ENCODE data around the gene KMO. TPM values are rescaled to one million over a fixed set of nuclear protein-coding genes. Genes with fewer than 3 reads are reported as not detected.
A peak's percentile ranks its signal among the peaks of the same experiment; 100 is the strongest.

KMO gene
- total RNA-seq, 1 experiment from 2014 or later = not detected

GRCh38 chr1:241600496-241600901, 68.3 kb downstream of the KMO start:
- no CpG with 5 or more reads among the region's 2 CpGs for WGBS (ENCODE audit: extremely low coverage, insufficient read length, low lambda C conversion rate)
- H3K14ac ChIP-seq (ENCODE audit: insufficient read depth, low read length) = no peak overlapping the region
- no peak for TF ChIP-seq CTCF (conservative IDR thresholded peaks at IDR 0.05)
- H3K18ac ChIP-seq (ENCODE audit: insufficient read length, low read depth, low read length) = no peak overlapping the region
- H2BK120ac ChIP-seq (ENCODE audit: low read depth, low read length, poor library complexity, severe bottlenecking) = no peak overlapping the region
- Mint-ChIP-seq H3K27ac (no peak overlapping the region), H3K4me1 (peaks cover 0 to 5% of the 10 kb centered on the region in 2 experiments; a peak in 2 of 4 replicates), H3K9me3 (no peaks in the 10 kb centered on the region), H3K4me3 (no peak overlapping the region), H3K36me3 (ENCODE audit: insufficient read depth in 1 of 3, low read depth in 3 of 3) (peaks cover 0 to 3% (median 0%) of the 10 kb centered on the region in 3 experiments; a peak in 3 of 7 replicates), H3K27me3 (ENCODE audit: low read depth) (no peaks in the 10 kb centered on the region)
- no peak overlapping the region for H2AFZ ChIP-seq (ENCODE audit: low read length)
- no peaks in the 10 kb centered on the region for H3K79me2 ChIP-seq (ENCODE audit: insufficient read depth, low read length)
- H2BK15ac ChIP-seq (ENCODE audit: low read depth, low read length) = no peak overlapping the region
- H2BK5ac ChIP-seq (ENCODE audit: insufficient read length, low read length) = no peak overlapping the region
- no peaks in the 10 kb centered on the region for H3K79me1 ChIP-seq (ENCODE audit: insufficient read depth, low read depth, low read length, poor library complexity, severe bottlenecking)
- H3K27me3 ChIP-seq (ENCODE audit: insufficient read depth, low read length) = no peaks in the 10 kb centered on the region
- H3K9ac ChIP-seq (ENCODE audit: extremely low read depth, insufficient read length, low read length) = no peak overlapping the region
- no peak overlapping the region for H4K91ac ChIP-seq (ENCODE audit: insufficient read length, low read depth, low read length)
- no peaks in the 10 kb centered on the region for H3K4me1 ChIP-seq (ENCODE audit: insufficient read depth, low read length)
- no peak for DNase-seq
- no peaks in the 10 kb centered on the region for H4K20me1 ChIP-seq (ENCODE audit: control insufficient read depth, insufficient read depth, insufficient read length)
- H3K56ac ChIP-seq (ENCODE audit: insufficient read length, low read depth, low read length) = no peak overlapping the region
- no peak overlapping the region for H2AK5ac ChIP-seq (ENCODE audit: insufficient read length, low read length)
- no peak overlapping the region for H2BK20ac ChIP-seq (ENCODE audit: low read depth, low read length, poor library complexity, severe bottlenecking)
- H4K8ac ChIP-seq (replicated peaks; ENCODE audit: insufficient read length, low read depth, low read length) = no peak overlapping the region
- H3T11ph ChIP-seq (ENCODE audit: low read length) = no peak overlapping the region
- H3K9me3 ChIP-seq (ENCODE audit: control insufficient read depth, low read depth, low read length) = no peaks in the 10 kb centered on the region
- H3K27ac ChIP-seq (ENCODE audit: insufficient read length, low read depth, low read length) = no peak overlapping the region
- H3K23ac ChIP-seq (ENCODE audit: insufficient read length, low read depth, low read length) = no peak overlapping the region
- no peaks in the 10 kb centered on the region for H3K23me2 ChIP-seq (ENCODE audit: insufficient read length, low read depth, low read length, poor library complexity, severe bottlenecking)
- peak overlapping the region; percentile 70 for H4K5ac ChIP-seq (ENCODE audit: insufficient read length, low read depth, low read length)
- no peak overlapping the region for H2BK12ac ChIP-seq (ENCODE audit: insufficient read length, low read depth, low read length)
- no peak overlapping the region for H3K4me2 ChIP-seq (ENCODE audit: insufficient read depth, insufficient read length, low read length)
- H3K4ac ChIP-seq (ENCODE audit: low read depth, low read length) = no peak overlapping the region
